Activated CD4-positive, alpha-beta T cell treated with anti-CD3 and anti-CD28 coated beads for 48 hours (primary cell): ENCODE results near the gene ZNF683.
"Not testable (repeated sequence)": the region's sequence is repeated elsewhere in the genome, so short reads cannot be mapped to it uniquely, and the experiment has no call there.

ENCODE experiments used
- DNase-seq: peaks from one replicate; pipeline ENCODE4 v3.0.0-alpha.2; 2020

The ZNF683 gene

DNA sequence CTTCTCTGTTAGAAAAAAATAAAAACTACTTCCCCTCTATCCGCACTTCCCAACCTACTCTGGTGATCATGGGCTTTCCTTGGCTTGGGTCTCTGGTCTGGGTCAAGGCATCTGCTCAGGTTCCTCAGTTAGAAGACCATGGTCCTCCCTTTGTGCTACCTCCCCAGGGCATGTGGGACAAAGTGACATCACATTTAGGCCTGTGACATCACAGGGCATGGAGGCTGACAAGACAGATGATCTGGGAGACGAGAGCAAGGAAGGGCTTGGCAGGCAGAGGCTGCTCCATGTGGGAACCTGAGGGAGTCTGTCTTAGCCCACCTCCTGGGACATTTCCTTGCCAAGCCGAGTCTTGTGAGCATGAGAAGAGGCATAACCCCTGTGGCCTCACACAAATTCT lies at the start of gene ZNF683:
Gene ZNF683 (minus strand): TSS at position 140 of the 400 bp plus-strand sequence. CDS start 4,179 bp downstream, outside the sequence.
- DNase-seq, result not testable (repeated sequence)

DNA sequence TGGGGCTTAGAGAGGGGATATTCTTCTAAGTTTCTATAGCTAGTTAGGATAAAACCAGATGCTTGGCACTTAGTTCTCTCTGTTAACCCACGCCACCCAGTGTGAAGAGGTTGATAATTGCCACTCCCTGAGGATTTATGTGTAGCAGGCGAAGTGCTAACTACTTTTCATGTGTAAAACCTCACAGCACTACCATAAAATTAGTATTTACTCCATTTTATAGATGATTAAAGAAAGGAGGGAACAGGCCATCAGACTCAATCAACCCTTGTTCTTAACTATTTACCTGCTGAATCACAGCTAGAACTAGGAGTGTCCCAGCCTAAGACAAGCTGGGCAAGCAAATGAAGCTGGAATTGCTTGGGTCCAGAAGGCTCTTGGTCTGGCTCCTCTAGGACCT lies 46.9 kb upstream of the ZNF683 start:
- no peak for DNase-seq

DNA sequence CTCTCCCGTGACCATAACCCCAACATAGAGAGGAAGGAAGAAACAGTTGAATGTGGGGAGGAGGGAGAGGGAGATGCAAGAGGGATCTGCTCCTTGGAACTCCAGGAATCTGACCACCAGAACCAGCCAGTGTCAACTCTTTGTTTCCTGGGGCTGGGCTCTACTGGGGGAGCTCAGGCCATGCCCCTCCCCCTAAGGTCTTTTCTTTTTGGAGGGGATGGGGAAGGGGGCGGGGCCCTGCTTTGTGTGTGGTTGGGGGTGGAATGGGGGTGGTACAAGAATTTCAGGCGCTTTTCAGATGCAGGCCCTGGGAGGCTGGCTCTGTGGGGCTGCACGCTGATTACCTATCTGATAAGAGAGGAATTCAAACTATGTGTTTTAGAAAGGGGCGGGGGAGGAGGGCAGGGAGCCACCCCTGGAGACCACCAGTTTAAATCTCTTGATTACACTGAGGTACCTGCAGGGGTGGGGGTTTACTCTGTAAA lies 46.4 kb upstream of the ZNF683 start:
- no peak for DNase-seq

DNA sequence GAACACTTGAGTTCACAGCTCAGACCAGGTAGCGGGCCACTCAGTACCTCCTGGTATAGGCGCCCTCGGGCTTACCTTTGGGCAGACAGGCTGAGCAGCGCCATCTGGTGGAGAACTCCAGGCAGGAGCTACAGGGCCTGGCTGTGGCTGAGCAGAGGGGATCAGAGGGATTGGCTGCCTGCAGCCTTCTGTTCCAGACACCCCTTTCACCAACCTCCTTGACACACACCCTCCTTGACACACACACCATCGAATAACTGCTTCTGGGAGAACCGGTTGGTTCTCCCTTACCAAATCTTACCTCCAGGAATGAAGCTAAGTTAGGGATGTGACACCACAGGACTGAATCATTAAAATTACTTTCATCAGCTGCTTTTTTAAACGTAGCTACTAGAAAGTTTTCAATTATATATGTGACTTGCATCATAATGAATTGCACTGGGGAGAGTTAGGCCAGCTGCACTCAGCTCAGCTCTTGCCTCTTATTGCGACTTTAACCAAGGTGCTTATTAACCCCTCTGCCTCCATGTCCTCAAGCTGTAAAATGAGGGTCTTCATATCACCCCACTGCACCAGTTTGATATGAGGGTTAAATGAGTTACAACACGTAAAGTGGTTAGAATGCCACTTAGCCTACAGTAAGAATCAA lies 44.7 kb upstream of the ZNF683 start:
- DNase-seq, result peak; percentile 92

DNA sequence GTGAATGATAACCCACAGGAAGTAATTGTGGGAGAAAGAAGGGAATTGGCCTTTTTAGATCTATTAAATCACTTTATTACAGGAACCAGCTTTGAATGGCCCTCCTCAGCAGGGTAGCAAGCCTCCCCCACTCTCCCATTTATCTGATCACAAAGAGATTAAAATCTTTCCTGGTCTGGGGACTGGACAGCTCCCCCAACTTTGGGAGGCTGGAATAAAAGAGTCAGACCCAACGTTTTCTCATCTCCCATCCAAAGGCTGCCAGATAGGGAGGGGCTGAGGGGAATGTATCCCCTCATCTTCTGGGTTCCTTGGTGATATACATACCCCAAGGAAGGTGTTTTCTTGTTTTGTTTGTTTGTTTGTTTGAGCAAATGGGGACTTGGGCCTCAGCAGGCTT lies 40.5 kb upstream of the ZNF683 start:
- no peak for DNase-seq

DNA sequence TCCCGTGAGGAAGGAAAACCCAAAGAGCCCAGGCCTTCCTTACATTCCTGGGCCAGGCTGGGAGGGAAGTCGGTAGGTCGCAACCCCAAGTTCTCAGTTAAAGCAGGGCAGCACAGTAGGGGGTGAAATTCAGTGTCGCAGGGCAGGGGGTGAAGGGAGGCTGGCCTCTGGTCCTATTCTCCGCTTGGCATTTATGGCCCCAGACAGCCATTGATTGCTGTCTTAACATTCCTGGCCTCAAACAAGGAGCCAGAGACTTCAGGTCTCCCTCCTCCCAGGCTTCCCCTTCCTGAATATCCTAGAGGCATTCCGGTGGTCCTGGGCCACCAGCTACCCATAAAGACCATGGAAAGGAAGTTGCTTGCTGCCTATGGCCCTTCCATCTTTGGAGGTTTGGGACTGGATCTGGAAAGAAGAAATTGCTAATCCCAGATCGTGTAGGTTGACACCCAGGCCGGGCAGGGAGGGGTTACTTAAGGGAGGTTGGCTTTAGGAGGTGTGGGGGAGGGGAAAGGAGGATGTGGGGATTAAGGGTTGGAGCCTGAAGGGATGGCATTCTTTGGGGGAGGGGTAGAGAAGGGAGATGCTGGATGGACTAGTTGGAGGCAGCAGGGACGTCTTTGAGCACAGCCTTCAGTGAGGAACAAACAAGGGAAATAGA lies 39.8 kb upstream of the ZNF683 start:
- no peak for DNase-seq

DNA sequence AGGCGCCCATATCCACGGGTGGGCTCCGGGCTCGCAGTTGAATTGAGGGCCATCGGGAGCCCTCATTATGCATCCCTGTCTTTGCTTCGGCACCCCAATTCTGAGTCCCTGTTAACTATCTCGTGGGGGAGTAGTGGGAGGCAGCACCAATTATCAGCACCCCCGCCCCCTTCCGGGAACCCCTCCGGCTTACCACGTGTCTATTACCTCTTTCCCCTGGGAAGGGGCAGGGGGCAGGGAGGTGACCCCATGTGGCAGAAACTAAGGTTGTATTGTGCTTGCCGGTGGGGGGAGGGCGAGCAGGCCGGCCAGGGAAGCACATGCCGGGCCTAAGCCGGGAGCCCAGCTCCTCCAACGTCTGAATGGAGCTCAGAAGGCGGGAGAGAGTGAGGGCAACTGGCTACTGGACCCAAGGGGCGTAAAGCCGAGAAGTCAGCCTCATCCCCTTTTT lies 39.1 kb upstream of the ZNF683 start:
- no peak for DNase-seq

DNA sequence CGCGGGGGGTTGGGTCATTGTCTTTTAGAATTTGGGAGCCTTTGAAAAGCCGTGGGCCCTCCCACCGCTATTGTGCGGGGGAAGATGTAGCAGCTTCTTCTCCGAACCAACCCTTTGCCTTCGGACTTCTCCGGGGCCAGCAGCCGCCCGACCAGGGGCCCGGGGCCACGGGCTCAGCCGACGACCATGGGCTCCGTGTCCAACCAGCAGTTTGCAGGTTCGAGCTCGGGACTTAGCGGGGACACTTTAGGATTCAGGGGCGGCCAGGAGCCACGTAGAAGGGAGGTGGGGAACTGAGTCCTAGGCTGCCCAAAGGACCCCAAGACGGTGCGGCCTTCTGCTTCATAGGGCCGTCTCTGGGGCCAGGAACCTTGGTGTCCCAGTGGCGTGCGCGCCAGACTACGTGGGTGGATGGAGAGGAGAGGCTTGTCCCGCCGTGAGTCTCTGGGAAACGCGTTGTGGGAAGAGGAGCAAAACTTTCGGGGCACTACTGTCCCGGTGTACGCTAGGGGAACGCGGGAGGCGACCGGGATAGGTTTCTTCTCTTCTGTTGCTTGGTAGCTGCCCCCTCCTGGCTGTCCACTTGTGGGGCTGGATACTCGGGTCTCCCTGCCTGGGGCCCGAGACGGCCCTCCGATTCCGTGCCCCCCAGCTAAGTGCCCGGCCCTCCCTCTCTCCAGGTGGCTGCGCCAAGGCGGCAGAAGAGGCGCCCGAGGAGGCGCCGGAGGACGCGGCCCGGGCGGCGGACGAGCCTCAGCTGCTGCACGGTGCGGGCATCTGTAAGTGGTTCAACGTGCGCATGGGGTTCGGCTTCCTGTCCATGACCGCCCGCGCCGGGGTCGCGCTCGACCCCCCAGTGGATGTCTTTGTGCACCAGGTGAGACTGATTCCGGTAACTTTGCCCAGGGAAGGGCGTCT lies 38.4 kb upstream of the ZNF683 start, which contains the start of gene LIN28A:
Gene LIN28A (plus strand): TSS at position 112 of the 918 bp plus-strand sequence. CDS start 75 bp downstream, at position 187.
- DNase-seq, result no peak

DNA sequence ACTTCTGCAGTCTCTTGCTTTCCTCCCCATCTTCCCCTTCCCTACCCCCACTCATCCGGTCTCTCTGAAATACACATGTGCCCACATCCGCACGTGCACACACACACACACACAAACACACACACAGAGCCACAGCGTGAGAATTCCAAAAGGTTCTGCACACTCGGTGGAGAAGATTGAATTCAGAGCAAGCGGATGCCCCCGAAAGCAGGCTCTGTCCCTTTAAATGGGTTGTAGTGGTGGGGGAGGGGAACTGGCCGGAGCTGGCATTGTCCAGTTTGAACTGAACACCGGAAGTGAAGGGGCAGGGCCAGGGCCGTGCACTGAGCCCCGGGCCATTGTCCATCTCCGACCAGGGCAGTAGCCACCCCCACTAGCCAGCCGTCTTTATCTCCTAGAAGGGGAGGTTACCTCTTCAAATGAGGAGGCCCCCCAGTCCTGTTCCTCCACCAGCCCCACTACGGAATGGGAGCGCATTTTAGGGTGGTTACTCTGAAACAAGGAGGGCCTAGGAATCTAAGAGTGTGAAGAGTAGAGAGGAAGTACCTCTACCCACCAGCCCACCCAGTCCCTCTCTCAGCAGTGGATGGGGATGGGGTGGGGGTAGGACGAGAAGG lies 36.7 kb upstream of the ZNF683 start:
- DNase-seq, result no peak

DNA sequence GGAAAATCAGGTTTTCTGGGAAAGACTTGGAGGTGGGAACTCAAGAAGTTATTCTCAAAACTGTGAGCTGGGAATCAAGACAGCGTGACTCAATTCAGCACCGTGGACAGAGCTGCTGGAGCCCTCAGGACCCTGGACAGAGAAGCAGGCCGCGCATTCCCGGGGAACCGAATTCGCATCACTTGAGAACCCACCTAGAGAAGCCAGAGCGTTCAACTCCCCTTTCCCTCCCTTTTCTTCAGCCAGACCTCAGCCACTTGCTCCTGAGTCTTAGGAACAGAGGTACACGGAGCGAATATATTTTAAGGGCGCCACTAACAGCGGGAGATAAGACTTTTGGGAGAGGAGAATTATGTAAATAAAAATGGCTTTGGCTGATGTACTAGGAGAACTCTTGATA lies 36.1 kb upstream of the ZNF683 start:
- DNase-seq, result peak; percentile 78

DNA sequence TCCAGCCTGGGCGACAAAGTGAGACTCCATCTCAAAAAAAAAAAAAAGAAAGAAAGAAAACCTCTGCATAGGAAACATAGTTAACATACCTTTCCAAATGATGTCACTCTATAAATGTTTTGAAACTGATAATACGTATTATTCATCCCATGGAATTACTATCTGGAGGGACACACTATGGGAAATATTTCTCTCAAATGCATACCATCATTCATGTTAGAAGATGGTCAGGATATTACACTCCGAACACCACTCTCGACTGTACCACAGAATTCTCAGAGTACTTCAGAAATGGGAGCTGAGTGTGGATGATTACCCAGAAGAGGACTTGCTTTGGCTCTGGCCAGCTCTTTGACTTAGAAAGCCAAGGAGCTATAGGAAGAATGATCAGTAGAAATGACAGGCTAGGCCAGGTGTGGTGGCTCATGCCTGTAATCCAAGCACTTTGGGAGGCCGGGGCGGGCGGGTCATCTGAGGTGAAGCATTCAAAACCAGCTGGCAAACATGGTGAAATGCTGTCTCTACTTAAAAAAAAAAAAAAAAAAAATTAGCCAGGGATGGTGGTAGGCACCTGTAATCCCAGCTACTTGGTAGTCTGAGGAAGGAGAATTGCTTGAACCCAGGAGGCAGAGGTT lies 32.8 kb upstream of the ZNF683 start:
- no peak for DNase-seq

DNA sequence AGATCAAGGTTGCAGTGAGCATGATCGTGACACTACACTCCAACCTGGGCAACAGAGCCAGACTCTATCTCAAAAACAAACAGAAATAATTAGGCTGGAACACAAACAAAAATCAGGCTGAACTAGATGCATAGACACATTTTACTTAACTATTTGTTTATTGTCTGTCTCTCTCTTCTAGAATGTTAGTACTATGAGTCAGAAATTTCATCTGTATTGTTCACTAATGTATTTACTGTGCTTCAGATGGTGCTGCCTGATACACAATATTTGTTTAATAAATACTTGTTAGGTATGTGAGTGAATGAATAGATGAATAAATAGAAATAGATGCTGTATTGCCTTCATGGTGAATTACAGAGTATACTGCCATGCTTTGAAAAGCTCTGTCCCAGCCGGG lies 32.1 kb upstream of the ZNF683 start:
- no peak for DNase-seq

DNA sequence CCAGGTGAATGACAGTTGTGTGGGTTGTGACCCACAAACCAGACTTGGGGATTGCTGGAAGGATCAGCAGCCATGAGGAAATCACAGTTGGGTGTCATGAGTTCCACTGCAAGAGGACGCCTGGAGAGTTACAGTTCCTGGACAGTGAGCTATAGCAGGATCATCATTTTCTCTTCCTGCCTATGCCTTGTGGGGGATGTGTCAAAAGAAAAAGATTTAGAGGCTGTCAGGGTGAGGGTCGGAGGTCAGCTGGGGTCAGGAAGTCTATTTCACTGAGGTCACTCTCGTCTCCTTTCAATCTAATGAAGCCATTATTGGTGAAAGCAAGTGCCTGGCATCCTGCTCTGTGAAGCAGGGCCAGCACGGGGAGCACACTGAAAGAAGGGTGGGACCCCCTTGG lies 31.1 kb upstream of the ZNF683 start:
- DNase-seq, result no peak

DNA sequence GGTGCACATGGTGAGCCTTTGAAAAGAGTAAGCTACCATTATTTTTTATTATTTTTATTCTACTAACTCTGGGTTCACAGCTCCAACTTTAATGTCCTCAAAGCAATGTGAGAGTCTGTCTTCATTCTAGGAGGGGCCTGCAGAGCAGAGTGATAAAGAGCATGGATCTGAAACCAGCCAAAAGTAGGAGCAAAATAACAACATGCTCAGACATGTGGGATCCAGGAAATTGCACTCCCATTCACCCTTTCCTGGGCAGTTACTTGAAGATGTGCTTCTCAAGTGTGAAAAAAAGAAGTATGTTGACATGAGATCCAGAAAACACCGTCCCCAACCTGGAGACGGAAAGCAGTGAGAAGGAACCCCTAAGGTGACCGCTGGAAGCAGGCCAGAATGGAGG lies 29.3 kb upstream of the ZNF683 start:
- DNase-seq, result no peak

DNA sequence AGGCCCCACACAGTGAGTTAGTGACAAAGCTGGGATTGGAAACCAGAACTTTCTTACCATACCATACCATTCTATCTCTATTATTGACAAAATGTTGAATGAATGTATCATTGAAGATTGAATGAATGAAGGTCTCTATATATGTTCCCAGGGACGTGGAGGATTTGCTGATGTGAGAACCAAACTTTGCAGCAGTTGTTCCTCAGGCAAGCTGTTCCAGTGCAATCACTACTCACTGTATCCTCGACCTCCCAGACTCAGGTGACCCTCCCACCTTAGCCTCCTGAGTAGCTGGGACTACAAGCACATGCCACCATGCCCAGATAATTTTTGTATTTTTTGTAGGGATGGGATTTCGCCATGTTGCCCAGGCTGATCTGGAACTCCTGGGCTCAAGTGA lies 26.5 kb upstream of the ZNF683 start:
- DNase-seq, result no peak

DNA sequence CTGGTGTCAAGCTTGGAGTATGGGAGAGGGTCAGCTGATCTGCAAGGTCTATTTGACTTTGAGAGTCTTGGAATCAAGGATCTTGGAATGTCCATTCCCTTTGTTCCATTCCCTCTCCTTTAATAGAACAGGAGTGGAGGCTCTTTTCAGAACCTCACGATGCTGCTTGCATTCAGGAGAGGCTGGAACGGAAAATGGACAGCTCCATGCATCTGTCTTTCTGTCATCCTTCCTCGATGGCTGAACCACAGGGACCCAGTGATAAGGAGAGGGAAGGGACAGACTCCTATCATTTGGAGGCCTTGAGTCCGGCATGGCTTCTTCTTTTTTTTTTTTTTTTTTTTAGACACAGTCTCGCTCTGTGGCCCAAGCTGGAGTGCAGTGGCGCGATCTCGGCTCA lies 23.2 kb upstream of the ZNF683 start:
- DNase-seq, result no peak

DNA sequence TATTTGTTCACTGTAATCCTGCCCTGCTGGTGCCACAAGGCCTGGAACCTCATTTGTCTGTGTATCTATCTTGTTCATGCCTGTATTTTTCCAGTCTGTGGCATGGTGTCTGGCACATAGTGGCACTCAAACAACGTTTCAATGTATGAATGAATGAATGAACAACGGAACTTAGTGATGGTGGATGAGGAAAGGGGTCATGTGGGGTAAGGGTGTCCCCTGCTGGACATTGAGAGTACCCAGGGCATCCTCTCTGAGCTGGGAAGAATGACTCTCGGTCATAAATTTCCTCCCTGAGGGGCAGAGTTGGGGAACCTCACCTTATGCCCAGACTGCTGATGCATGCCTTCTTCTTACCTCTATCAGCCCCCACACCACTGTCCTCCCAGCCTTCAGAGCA lies 18.9 kb upstream of the ZNF683 start:
- peak; percentile 48 for DNase-seq

DNA sequence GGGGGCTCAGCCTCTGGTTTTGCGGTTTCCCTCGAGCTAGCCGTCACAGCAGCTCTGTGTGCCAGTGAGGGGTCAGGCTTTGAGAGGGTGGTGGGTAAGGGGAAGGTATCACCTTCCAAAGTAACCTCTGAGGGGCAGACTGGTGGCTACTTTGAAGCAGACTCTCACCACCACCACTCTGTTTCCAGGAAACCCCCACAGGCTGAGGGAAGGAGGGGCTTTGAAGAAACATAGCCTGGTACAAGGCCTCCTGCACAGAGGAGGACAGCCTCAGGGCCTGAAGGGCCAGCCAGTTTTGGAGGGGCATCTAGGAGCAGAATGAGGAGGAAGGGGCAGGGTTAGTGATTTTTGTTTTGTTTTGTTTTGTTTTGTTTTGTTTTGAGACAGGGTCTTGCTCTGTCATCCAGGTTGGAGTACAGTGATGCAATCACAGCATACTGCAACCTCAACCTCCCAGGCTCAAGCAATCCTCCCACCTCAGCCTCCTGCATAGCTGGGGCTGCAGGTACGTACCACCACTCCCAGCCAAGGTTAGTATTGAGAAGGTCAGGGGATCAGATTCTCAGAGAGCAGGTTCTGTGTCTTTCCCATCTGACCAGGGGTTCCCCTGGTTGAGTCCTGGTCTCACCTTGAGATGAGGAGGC lies 17.2 kb upstream of the ZNF683 start:
- DNase-seq, result no peak

DNA sequence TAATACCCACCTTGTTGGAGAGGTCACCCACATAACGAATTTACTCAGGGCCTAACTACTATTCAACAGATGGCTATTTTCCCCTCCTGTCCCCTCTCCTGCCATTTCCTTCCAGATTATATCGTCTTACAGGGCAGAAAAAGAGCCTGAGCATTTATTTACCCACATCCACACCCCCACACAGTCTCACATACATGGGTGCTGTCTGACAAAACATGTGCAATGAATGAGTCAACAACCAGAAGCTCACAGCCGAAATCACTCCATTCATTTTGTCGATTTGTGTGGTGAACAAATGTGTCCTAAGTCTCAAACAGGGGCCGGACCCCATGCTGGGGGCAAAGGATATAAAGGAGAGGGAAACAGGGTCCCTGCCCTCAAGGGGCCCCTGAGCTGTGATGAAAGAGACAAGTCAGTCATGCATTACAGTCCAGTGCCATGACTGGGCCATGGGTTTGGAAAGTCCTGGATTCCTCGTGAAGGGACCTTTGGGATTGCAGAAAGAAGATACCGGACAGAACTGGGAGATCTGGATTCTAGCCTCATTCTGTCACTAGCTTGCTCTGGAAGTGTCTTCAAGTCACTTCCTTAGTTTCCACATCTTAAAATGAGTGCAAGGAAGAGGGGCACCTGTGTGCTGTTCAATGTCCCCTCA lies 16.4 kb upstream of the ZNF683 start:
- DNase-seq, result no peak

DNA sequence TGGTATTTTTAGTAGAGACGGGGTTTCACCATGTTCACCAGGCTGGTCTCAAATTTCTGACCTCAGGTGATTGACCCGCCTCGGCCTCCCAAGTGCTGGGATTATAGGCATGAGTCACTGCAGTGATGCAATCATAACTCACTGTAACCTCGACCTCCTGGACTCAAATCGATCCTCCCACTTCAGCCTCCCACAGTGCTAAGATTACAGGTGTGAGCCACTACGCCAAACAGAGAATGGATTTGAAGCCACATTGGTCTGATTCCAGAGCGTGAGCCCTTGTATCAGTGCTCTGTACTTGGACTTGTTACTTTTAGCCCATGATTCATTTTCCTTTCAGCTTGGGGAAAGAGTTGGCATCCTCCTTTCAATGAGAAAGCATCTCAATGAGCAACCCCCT lies 14.9 kb upstream of the ZNF683 start:
- peak; percentile 23 for DNase-seq

DNA sequence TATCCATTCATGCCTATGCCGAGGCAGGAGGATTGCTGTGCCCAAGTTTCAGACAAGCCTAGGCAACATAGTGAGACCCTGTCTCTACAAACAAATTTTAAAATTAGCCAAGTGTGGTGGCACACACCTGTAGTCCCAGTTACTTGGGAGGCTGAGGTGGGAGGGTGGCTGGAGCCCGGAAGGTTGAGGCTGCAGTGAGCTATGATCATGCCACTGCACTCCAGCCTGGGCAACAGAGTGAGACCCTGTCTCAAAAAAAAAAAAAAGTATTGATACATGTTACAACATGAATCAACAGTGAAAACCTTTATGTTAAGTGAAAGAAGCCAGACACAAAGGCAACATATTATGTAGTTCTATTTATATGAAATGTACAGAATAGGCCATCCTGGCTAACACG lies 12.5 kb upstream of the ZNF683 start:
- DNase-seq, result not testable (repeated sequence)
